ENCODE results near the gene GALNT17.
"Not testable (repeated sequence)": the region's sequence is repeated elsewhere in the genome, so short reads cannot be mapped to it uniquely, and the experiment has no call there.

Gene GALNT17

GRCh38 chr7:71198391-71198790 is 66.4 kb downstream of the GALNT17 start:
- Histone ChIP-seq H3K9me3 (ENCODE audit: control insufficient read depth in 2 of 2, low read length in 2 of 2) (no peaks in the 10 kb centered on the region), H3K4me3 (ENCODE audit: low read length in 2 of 2) (no peak overlapping the region), H3K36me3 (ENCODE audit: control insufficient read depth in 2 of 2, insufficient read depth in 2 of 2, low read length in 2 of 2) (no peaks in the 10 kb centered on the region), H3K27ac (ENCODE audit: low read depth in 2 of 2, low read length in 2 of 2) (no peak overlapping the region), H3K27me3 (ENCODE audit: control insufficient read depth in 2 of 2, insufficient read depth in 2 of 2, low read length in 2 of 2) (no peaks in the 10 kb centered on the region), H3K4me1 (ENCODE audit: control insufficient read depth in 2 of 2, insufficient read depth in 2 of 2, low read length in 2 of 2) (no peaks in the 10 kb centered on the region), H3K9ac (ENCODE audit: low read depth in 1 of 2, low read length in 2 of 2) (no peak overlapping the region)

- Histone ChIP-seq H3K36me3 (ENCODE audit: control insufficient read depth in 2 of 2, insufficient read depth in 2 of 2, low read length in 2 of 2) (no peaks in the 10 kb centered on the region), H3K9ac (ENCODE audit: low read depth in 1 of 2, low read length in 2 of 2) (no peak overlapping the region), H3K27me3 (ENCODE audit: control insufficient read depth in 2 of 2, insufficient read depth in 2 of 2, low read length in 2 of 2) (no peaks in the 10 kb centered on the region), H3K27ac (ENCODE audit: low read depth in 2 of 2, low read length in 2 of 2) (no peak overlapping the region), H3K4me3 (ENCODE audit: low read length in 2 of 2) (no peak overlapping the region), H3K4me1 (ENCODE audit: control insufficient read depth in 2 of 2, insufficient read depth in 2 of 2, low read length in 2 of 2) (no peaks in the 10 kb centered on the region), H3K9me3 (ENCODE audit: control insufficient read depth in 2 of 2, low read length in 2 of 2) (no peaks in the 10 kb centered on the region)
Observed at GRCh38 chr7:71198887-71199286, 66.9 kb downstream of the GALNT17 start.

GRCh38 chr7:71206184-71206583 is 74.2 kb downstream of the GALNT17 start:
- no peaks in the 10 kb centered on the region for H3K36me3 ChIP-seq (ENCODE audit: control insufficient read depth in 2 of 2, insufficient read depth in 2 of 2, low read length in 2 of 2)
- no peaks in the 10 kb centered on the region for H3K9me3 ChIP-seq (ENCODE audit: control insufficient read depth in 2 of 2, low read length in 2 of 2)
- no peak overlapping the region for H3K27ac ChIP-seq (ENCODE audit: low read depth in 2 of 2, low read length in 2 of 2)
- H3K27me3 ChIP-seq (ENCODE audit: control insufficient read depth in 2 of 2, insufficient read depth in 2 of 2, low read length in 2 of 2): no peaks in the 10 kb centered on the region
- H3K4me3 ChIP-seq (ENCODE audit: low read length in 2 of 2): no peak overlapping the region
- no peaks in the 10 kb centered on the region for H3K4me1 ChIP-seq (ENCODE audit: control insufficient read depth in 2 of 2, insufficient read depth in 2 of 2, low read length in 2 of 2)
- no peak overlapping the region for H3K9ac ChIP-seq (ENCODE audit: low read depth in 1 of 2, low read length in 2 of 2)

DNA sequence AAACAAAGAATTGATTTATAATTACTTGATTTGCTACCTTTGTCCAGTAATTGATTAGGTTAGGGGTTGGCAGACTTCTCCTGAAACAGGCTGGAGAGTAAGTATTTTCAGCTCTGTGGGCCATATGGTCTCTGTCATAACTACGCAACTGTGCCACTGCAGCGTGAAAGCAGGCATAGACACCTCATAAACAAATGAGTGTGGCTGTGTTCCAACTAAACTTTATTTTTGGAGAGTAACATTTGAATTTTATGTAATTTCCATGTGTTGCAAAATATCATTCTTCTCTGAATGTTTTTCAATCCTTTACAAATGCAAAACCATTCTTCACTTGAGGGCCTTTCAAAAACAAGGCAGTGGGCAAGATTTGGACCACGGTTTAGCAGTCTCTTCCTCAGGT is 76.9 kb downstream of the GALNT17 start:
- Histone ChIP-seq H3K36me3 (ENCODE audit: control insufficient read depth in 2 of 2, insufficient read depth in 2 of 2, low read length in 2 of 2) (no peaks in the 10 kb centered on the region), H3K27ac (ENCODE audit: low read depth in 2 of 2, low read length in 2 of 2) (no peak overlapping the region), H3K4me1 (ENCODE audit: control insufficient read depth in 2 of 2, insufficient read depth in 2 of 2, low read length in 2 of 2) (no peaks in the 10 kb centered on the region), H3K9ac (ENCODE audit: low read depth in 1 of 2, low read length in 2 of 2) (no peak overlapping the region), H3K27me3 (ENCODE audit: control insufficient read depth in 2 of 2, insufficient read depth in 2 of 2, low read length in 2 of 2) (no peaks in the 10 kb centered on the region), H3K9me3 (ENCODE audit: control insufficient read depth in 2 of 2, low read length in 2 of 2) (no peaks in the 10 kb centered on the region), H3K4me3 (ENCODE audit: low read length in 2 of 2) (no peak overlapping the region)

GRCh38 chr7:71209484-71209883 is 77.5 kb downstream of the GALNT17 start:
- not testable (repeated sequence) for H3K36me3 ChIP-seq (ENCODE audit: control insufficient read depth in 2 of 2, insufficient read depth in 2 of 2, low read length in 2 of 2); H3K9ac ChIP-seq (ENCODE audit: low read depth in 1 of 2, low read length in 2 of 2); H3K9me3 ChIP-seq (ENCODE audit: control insufficient read depth in 2 of 2, low read length in 2 of 2); H3K4me1 ChIP-seq (ENCODE audit: control insufficient read depth in 2 of 2, insufficient read depth in 2 of 2, low read length in 2 of 2); H3K27me3 ChIP-seq (ENCODE audit: control insufficient read depth in 2 of 2, insufficient read depth in 2 of 2, low read length in 2 of 2); H3K27ac ChIP-seq (ENCODE audit: low read depth in 2 of 2, low read length in 2 of 2); H3K4me3 ChIP-seq (ENCODE audit: low read length in 2 of 2)

- no peaks in the 10 kb centered on the region for H3K9me3 ChIP-seq (ENCODE audit: control insufficient read depth in 2 of 2, low read length in 2 of 2)
- no peak overlapping the region for H3K9ac ChIP-seq (ENCODE audit: low read depth in 1 of 2, low read length in 2 of 2)
- no peak overlapping the region for H3K4me3 ChIP-seq (ENCODE audit: low read length in 2 of 2)
- H3K36me3 ChIP-seq (ENCODE audit: control insufficient read depth in 2 of 2, insufficient read depth in 2 of 2, low read length in 2 of 2): no peaks in the 10 kb centered on the region
- no peak overlapping the region for H3K27ac ChIP-seq (ENCODE audit: low read depth in 2 of 2, low read length in 2 of 2)
- H3K27me3 ChIP-seq (ENCODE audit: control insufficient read depth in 2 of 2, insufficient read depth in 2 of 2, low read length in 2 of 2): no peaks in the 10 kb centered on the region
- H3K4me1 ChIP-seq (ENCODE audit: control insufficient read depth in 2 of 2, insufficient read depth in 2 of 2, low read length in 2 of 2): no peaks in the 10 kb centered on the region
Observed at GRCh38 chr7:71210220-71210619, 78.3 kb downstream of the GALNT17 start.

GRCh38 chr7:71212433-71212832 is 80.5 kb downstream of the GALNT17 start:
- not testable (repeated sequence) for H3K4me1 ChIP-seq (ENCODE audit: control insufficient read depth in 2 of 2, insufficient read depth in 2 of 2, low read length in 2 of 2); H3K9me3 ChIP-seq (ENCODE audit: control insufficient read depth in 2 of 2, low read length in 2 of 2); H3K4me3 ChIP-seq (ENCODE audit: low read length in 2 of 2); H3K36me3 ChIP-seq (ENCODE audit: control insufficient read depth in 2 of 2, insufficient read depth in 2 of 2, low read length in 2 of 2); H3K27ac ChIP-seq (ENCODE audit: low read depth in 2 of 2, low read length in 2 of 2); H3K27me3 ChIP-seq (ENCODE audit: control insufficient read depth in 2 of 2, insufficient read depth in 2 of 2, low read length in 2 of 2); H3K9ac ChIP-seq (ENCODE audit: low read depth in 1 of 2, low read length in 2 of 2)

GRCh38 chr7:71216211-71216610 is 84.3 kb downstream of the GALNT17 start:
- H3K27ac ChIP-seq (ENCODE audit: low read depth in 2 of 2, low read length in 2 of 2): no peak overlapping the region
- H3K27me3 ChIP-seq (ENCODE audit: control insufficient read depth in 2 of 2, insufficient read depth in 2 of 2, low read length in 2 of 2): no peaks in the 10 kb centered on the region
- no peak overlapping the region for H3K4me3 ChIP-seq (ENCODE audit: low read length in 2 of 2)
- H3K9me3 ChIP-seq (ENCODE audit: control insufficient read depth in 2 of 2, low read length in 2 of 2): peaks cover 0 to 2% of the 10 kb centered on the region in 2 donors
- H3K9ac ChIP-seq (ENCODE audit: low read depth in 1 of 2, low read length in 2 of 2): no peak overlapping the region
- H3K4me1 ChIP-seq (ENCODE audit: control insufficient read depth in 2 of 2, insufficient read depth in 2 of 2, low read length in 2 of 2): no peaks in the 10 kb centered on the region
- H3K36me3 ChIP-seq (ENCODE audit: control insufficient read depth in 2 of 2, insufficient read depth in 2 of 2, low read length in 2 of 2): no peaks in the 10 kb centered on the region

DNA sequence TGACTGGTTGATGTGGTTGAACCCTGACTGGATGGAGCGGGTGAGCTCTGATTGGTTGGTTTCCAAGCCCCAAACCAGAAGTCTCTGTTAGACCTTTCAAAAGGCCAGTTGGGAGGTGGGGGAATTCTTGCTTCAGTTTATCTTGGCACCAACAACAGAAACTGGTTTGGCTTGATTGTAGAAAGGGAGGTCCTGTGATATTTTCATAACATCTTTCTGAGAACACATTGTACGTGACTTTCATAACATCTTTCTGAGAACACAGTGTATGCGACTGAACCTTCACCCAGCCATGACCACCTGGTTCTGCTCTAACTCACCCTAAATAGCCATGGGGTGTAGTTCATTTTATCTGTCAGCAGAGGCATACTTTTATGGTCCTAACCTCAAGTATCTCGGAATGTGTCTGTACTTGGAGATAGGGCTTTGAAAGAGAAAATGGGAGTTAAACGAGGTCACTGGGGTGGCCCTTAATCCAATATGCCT is 88.3 kb downstream of the GALNT17 start:
- no peaks in the 10 kb centered on the region for H3K36me3 ChIP-seq (ENCODE audit: control insufficient read depth in 2 of 2, insufficient read depth in 2 of 2, low read length in 2 of 2)
- H3K27me3 ChIP-seq (ENCODE audit: control insufficient read depth in 2 of 2, insufficient read depth in 2 of 2, low read length in 2 of 2): no peaks in the 10 kb centered on the region
- H3K9ac ChIP-seq (ENCODE audit: low read depth in 1 of 2, low read length in 2 of 2): no peak overlapping the region
- H3K4me1 ChIP-seq (ENCODE audit: control insufficient read depth in 2 of 2, insufficient read depth in 2 of 2, low read length in 2 of 2): no peaks in the 10 kb centered on the region
- H3K27ac ChIP-seq (ENCODE audit: low read depth in 2 of 2, low read length in 2 of 2): no peak overlapping the region
- no peak overlapping the region for H3K4me3 ChIP-seq (ENCODE audit: low read length in 2 of 2)
- peaks cover 0 to 2% of the 10 kb centered on the region in 2 donors for H3K9me3 ChIP-seq (ENCODE audit: control insufficient read depth in 2 of 2, low read length in 2 of 2)

DNA sequence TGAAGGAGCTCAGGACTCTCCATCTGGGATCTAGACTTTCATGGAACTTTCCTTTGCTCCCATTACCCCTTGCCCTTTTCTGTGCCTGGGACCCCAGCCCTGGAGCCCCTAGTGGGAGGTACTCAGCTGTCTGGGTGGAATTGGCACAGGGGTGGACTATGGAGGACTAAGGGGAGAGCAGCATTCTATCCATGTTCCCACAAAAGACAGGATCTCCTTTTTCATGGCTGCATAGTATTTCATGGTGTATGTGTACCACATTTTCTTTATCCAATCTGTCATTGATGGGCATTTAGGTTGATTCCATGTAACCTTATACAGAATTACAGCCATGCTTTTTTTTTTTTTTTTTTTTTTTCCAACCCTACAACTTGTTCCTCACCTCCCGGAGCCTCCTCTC is 89.1 kb downstream of the GALNT17 start:
- H3K27ac ChIP-seq (ENCODE audit: low read depth in 2 of 2, low read length in 2 of 2): no peak overlapping the region
- H3K9ac ChIP-seq (ENCODE audit: low read depth in 1 of 2, low read length in 2 of 2): no peak overlapping the region
- H3K4me1 ChIP-seq (ENCODE audit: control insufficient read depth in 2 of 2, insufficient read depth in 2 of 2, low read length in 2 of 2): no peaks in the 10 kb centered on the region
- no peaks in the 10 kb centered on the region for H3K27me3 ChIP-seq (ENCODE audit: control insufficient read depth in 2 of 2, insufficient read depth in 2 of 2, low read length in 2 of 2)
- no peaks in the 10 kb centered on the region for H3K36me3 ChIP-seq (ENCODE audit: control insufficient read depth in 2 of 2, insufficient read depth in 2 of 2, low read length in 2 of 2)
- H3K9me3 ChIP-seq (ENCODE audit: control insufficient read depth in 2 of 2, low read length in 2 of 2): peaks cover 0 to 2% of the 10 kb centered on the region in 2 donors
- H3K4me3 ChIP-seq (ENCODE audit: low read length in 2 of 2): no peak overlapping the region

DNA sequence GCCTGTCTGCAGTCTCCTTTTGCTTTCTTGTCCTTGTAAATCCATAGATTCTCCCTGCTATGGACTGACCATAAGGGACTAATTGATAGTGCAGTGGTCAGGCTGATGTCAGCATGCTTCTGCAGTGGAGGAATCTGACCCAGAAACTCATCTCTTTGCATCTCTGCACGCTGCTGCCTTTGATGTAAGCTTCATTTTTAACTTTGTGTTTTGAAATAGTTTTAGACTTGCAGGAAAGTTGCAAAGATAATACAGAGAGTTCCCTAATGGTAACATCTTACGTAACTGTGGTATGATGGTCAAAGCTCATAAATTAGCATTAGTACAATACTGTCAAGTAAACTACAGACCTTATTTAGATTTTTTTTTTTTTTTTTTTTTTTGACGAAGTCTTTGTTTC is 89.6 kb downstream of the GALNT17 start:
- Histone ChIP-seq H3K27ac (ENCODE audit: low read depth in 2 of 2, low read length in 2 of 2) (no peak overlapping the region), H3K9me3 (ENCODE audit: control insufficient read depth in 2 of 2, low read length in 2 of 2) (peaks cover 0 to 2% of the 10 kb centered on the region in 2 donors), H3K9ac (ENCODE audit: low read depth in 1 of 2, low read length in 2 of 2) (no peak overlapping the region)

More for the DNA sequence above, 89.6 kb downstream of the GALNT17 start:
- Histone ChIP-seq H3K4me1 (ENCODE audit: control insufficient read depth in 2 of 2, insufficient read depth in 2 of 2, low read length in 2 of 2) (no peaks in the 10 kb centered on the region), H3K36me3 (ENCODE audit: control insufficient read depth in 2 of 2, insufficient read depth in 2 of 2, low read length in 2 of 2) (no peaks in the 10 kb centered on the region), H3K4me3 (ENCODE audit: low read length in 2 of 2) (no peak overlapping the region), H3K27me3 (ENCODE audit: control insufficient read depth in 2 of 2, insufficient read depth in 2 of 2, low read length in 2 of 2) (no peaks in the 10 kb centered on the region)
